Endothelial cell of umbilical vein (primary cell): ENCODE measurements around the gene DACT3. TPM values are rescaled to one million over a fixed set of nuclear protein-coding genes. Genes with fewer than 3 reads are reported as not detected.

Experiments used
- BruUV-seq: library from RNA; stranded (reverse); fragments of 400-500 nt; replicated peaks from 2 replicates; lab custom pipeline; 2021; lab: Mats Ljungman, UMichigan
- CTCF ChIA-PET: fragments of 300-600, 350-600 bp; sonication (Branson Sonifier 250); formaldehyde crosslinking; loops from one replicate; lab custom pipeline; 2021; ENCODE audit warnings: antibody characterized with exemption, inconsistent platforms; lab: Charles Lee
- POLR2A ChIA-PET: fragments of 300-600, 350-600 bp; sonication (Branson Sonifier 250); formaldehyde crosslinking; loops from one replicate; lab custom pipeline; 2021; ENCODE audit warnings: antibody characterized with exemption, inconsistent platforms; lab: Charles Lee
- DNase-seq: peaks from one replicate; pipeline ENCODE4 v3.0.0-alpha.2; 2011; ENCODE audit warnings: low read depth, low spot score
- FAIRE-seq: peaks from 2 replicates; lab custom pipeline; 2011; peaks lifted over from hg19 to GRCh38; lab: Jason Lieb, UNC
- H2AFZ ChIP-seq: 2 replicates; pipeline ENCODE4 v1.6.0; 2012; ENCODE audit warnings: low read depth, low read length, control low read depth, inconsistent platforms
- H3K27ac ChIP-seq: 2 replicates; pipeline ENCODE4 v1.5.1; 2011; ENCODE audit warnings: low read depth, mild to moderate bottlenecking, control low read depth, low read length, moderate library complexity; ENCODE audit not compliant: insufficient read depth
- H3K27me3 ChIP-seq, 2 experiments: 2 replicates each; pipeline versions ENCODE4 v1.6.0 to v1.6.1; 2011; ENCODE audit warnings: low read length in 2 of 2, mixed read lengths in 1 of 2; ENCODE audit not compliant: control insufficient read depth in 2 of 2, insufficient read depth in 2 of 2
- H3K36me3 ChIP-seq, 2 experiments: 2 replicates in 1 of 2; 3 replicates in 1 of 2; pipeline ENCODE4 v1.5.1; 2011; ENCODE audit warnings: low read length in 2 of 2, mild to moderate bottlenecking in 1 of 2, moderate library complexity in 1 of 2; ENCODE audit not compliant: control insufficient read depth in 2 of 2, insufficient read depth in 2 of 2; ENCODE audit errors: extremely low read depth in 1 of 2
- H3K4me1 ChIP-seq: 3 replicates; pipeline ENCODE4 v1.5.1; 2011; ENCODE audit warnings: mild to moderate bottlenecking, low read length; ENCODE audit not compliant: control insufficient read depth, insufficient read depth; ENCODE audit errors: extremely low read depth
- H3K4me2 ChIP-seq: 2 replicates; pipeline ENCODE4 v1.6.1; 2011; ENCODE audit warnings: low read length, control low read depth, mixed read lengths; ENCODE audit not compliant: insufficient read depth
- H3K4me3 ChIP-seq, 3 experiments: fragments of 200-600 bp in 1 of 3; sonication (generic), shearing (Covaris generic) in 1 of 3; replicated peaks in 1 of 3; 2 replicates each; pipeline ENCODE4 v1.5.1; 2011 to 2016; ENCODE audit warnings: control low read depth in 3 of 3, low read length in 3 of 3, mild to moderate bottlenecking in 2 of 3, inconsistent platforms in 1 of 3, low read depth in 1 of 3, moderate library complexity in 1 of 3; ENCODE audit not compliant: insufficient read depth in 1 of 3
- H3K79me2 ChIP-seq: 2 replicates; pipeline ENCODE4 v1.6.0; 2012; ENCODE audit warnings: low read length, inconsistent platforms; ENCODE audit not compliant: control insufficient read depth, insufficient read depth
- H3K9ac ChIP-seq: replicated peaks from 2 replicates; pipeline ENCODE3; 2011; ENCODE audit warnings: low read length, control low read depth; ENCODE audit not compliant: insufficient read depth; ENCODE audit errors: extremely low read depth
- H3K9me1 ChIP-seq: replicated peaks from 3 replicates; pipeline ENCODE4 v1.6.0; 2011; ENCODE audit warnings: mild to moderate bottlenecking, low read length; ENCODE audit not compliant: control insufficient read depth, insufficient read depth; ENCODE audit errors: extremely low read depth
- H3K9me3 ChIP-seq: replicated peaks from 2 replicates; pipeline ENCODE4 v1.5.1; 2012; ENCODE audit warnings: low read length, inconsistent platforms; ENCODE audit not compliant: control insufficient read depth, insufficient read depth
- H4K20me1 ChIP-seq: replicated peaks from 2 replicates; pipeline ENCODE3; 2011; ENCODE audit warnings: mild to moderate bottlenecking, low read length; ENCODE audit not compliant: control insufficient read depth, insufficient read depth; ENCODE audit errors: extremely low read depth
- FOS ChIP-seq: IDR thresholded peaks from 2 replicates; pipeline ENCODE4 v1.6.1; 2011; ENCODE audit warnings: mild to moderate bottlenecking, low read length, moderate library complexity, borderline replicate concordance; ENCODE audit not compliant: insufficient read depth
- GATA2 ChIP-seq: IDR thresholded peaks from 2 replicates; pipeline ENCODE4 v1.7.0; 2011; ENCODE audit warnings: low read depth, mild to moderate bottlenecking, moderate library complexity, mixed read lengths, low read length; ENCODE audit not compliant: insufficient read length, insufficient read depth
- JUN ChIP-seq: IDR thresholded peaks from 2 replicates; pipeline ENCODE4 v1.6.1; 2011; ENCODE audit warnings: borderline replicate concordance, low read depth; ENCODE audit not compliant: insufficient read length, insufficient read depth
- MYC ChIP-seq: IDR thresholded peaks from one replicate; pipeline ENCODE4 v1.6.1; 2011; ENCODE audit warnings: mild to moderate bottlenecking, low read depth, low read length
- POLR2A ChIP-seq: IDR thresholded peaks from 2 replicates; pipeline ENCODE4 v1.6.1; 2012; ENCODE audit warnings: low read depth, mild to moderate bottlenecking, control low read depth, low read length
- POLR2AphosphoS5 ChIP-seq: IDR thresholded peaks from 2 replicates; pipeline ENCODE4 v1.6.1; 2012; ENCODE audit warnings: low read depth, mild to moderate bottlenecking, control low read depth, low read length, moderate library complexity; ENCODE audit not compliant: insufficient read depth
- dilution Hi-C: fragments of 300-500 bp; cut with MboI; formaldehyde crosslinking; loops from one replicate; pipeline ENCODE4 v1.15.0; 2019; ENCODE audit warnings: low sequenced_read_pairs; ENCODE audit not compliant: extremely low pct_ligation_motif_present
- intact Hi-C: fragments of 100-400 bp; cut with micrococcal nuclease; formaldehyde crosslinking; loops from one replicate; pipeline ENCODE4 v1.10.0; 2022
- polyA plus RNA-seq, 4 experiments: library from polyadenylated mRNA; depleted of rRNA in 3 of 4; stranded (reverse) in 3 of 4; unstranded in 1 of 4; fragments of >200 nt; gene quantifications; 2 replicates each; pipeline versions ENCODE4 v1.2.1 to v1.2.3, GENCODE V29; 2011 to 2012; ENCODE audit warnings: missing spikeins in 1 of 4
- total RNA-seq: library from RNA; stranded (reverse); gene quantifications from 2 replicates; pipeline ENCODE4 v1.2.3, GENCODE V29; 2021
- TF ChIP-seq, protein P1 (sequence below), 2 donors: IDR thresholded peaks; 1 replicate in 1 of 2; 2 replicates in 1 of 2; pipeline ENCODE4 v1.5.1; 2011; ENCODE audit warnings: low read length in 2 of 2, mild to moderate bottlenecking in 2 of 2, moderate library complexity in 2 of 2, control low read depth in 1 of 2, inconsistent platforms in 1 of 2, low read depth in 1 of 2; ENCODE audit not compliant: insufficient read depth in 1 of 2; ENCODE audit errors: extremely low read depth in 1 of 2
- TF ChIP-seq, protein P2 (sequence below): IDR thresholded peaks from 2 replicates; pipeline ENCODE4 v1.6.1; 2011; ENCODE audit not compliant: insufficient read depth, insufficient read length

Gene DACT3
- total and polyA plus RNA-seq, 2 donors (not counting 3 experiments of a cell fraction or from before 2014, with no cell fraction given): 0.22 to 0.76 TPM

DNA sequence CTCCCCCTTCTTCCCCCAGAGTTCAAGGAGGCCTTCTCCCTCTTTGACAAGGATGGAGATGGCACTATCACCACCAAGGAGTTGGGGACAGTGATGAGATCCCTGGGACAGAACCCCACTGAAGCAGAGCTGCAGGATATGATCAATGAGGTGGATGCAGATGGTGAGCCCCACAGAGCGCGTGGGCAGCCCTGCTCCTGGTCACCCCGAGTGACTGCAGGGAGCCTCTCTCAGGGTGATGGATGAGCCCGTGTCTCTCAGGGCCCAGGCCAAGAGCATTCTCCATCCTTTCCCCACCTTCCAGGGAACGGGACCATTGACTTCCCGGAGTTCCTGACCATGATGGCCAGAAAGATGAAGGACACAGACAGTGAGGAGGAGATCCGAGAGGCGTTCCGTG is 52.8 kb downstream of the DACT3 start:
- H3K9me1 ChIP-seq: no peaks in the 10 kb centered on the region
- no peaks in the 10 kb centered on the region for H3K9me3 ChIP-seq
- no peak for TF ChIP-seq JUN
- TF ChIP-seq, protein P1, sequence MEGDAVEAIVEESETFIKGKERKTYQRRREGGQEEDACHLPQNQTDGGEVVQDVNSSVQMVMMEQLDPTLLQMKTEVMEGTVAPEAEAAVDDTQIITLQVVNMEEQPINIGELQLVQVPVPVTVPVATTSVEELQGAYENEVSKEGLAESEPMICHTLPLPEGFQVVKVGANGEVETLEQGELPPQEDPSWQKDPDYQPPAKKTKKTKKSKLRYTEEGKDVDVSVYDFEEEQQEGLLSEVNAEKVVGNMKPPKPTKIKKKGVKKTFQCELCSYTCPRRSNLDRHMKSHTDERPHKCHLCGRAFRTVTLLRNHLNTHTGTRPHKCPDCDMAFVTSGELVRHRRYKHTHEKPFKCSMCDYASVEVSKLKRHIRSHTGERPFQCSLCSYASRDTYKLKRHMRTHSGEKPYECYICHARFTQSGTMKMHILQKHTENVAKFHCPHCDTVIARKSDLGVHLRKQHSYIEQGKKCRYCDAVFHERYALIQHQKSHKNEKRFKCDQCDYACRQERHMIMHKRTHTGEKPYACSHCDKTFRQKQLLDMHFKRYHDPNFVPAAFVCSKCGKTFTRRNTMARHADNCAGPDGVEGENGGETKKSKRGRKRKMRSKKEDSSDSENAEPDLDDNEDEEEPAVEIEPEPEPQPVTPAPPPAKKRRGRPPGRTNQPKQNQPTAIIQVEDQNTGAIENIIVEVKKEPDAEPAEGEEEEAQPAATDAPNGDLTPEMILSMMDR (IDR thresholded peaks at IDR 0.05; ENCODE audit: extremely low read depth in 1 of 2, insufficient read depth in 1 of 2, low read depth in 1 of 2, low read length in 2 of 2): no peak
- no peak for TF ChIP-seq FOS
- TF ChIP-seq POLR2AphosphoS5: no peak
- TF ChIP-seq, protein P2, sequence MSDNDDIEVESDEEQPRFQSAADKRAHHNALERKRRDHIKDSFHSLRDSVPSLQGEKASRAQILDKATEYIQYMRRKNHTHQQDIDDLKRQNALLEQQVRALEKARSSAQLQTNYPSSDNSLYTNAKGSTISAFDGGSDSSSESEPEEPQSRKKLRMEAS: no peak
- TF ChIP-seq MYC: no peak
- TF ChIP-seq POLR2A: no peak
- TF ChIP-seq GATA2: no peak
- H3K4me1 ChIP-seq: peaks cover 8% of the 10 kb centered on the region
- H4K20me1 ChIP-seq: no peaks in the 10 kb centered on the region
- ChIA-PET CTCF (interaction anchor here (4.0 kb wide), 1 partner anchor 53 kb away, joined by 22 read pairs; the partner anchor contains the start of gene DACT3), POLR2A (interaction anchor here (0.6 kb wide), 1 partner anchor 65 kb away, joined by 4 read pairs; no protein-coding TSS in a partner anchor)
- no peak overlapping the region for H2AFZ ChIP-seq
- no TSS peak for BruUV-seq
- dilution Hi-C loops: no loop called here
- peaks cover 13 to 51% of the 10 kb centered on the region in 2 experiments for H3K36me3 ChIP-seq
- H3K4me2 ChIP-seq: no peak overlapping the region
- no peak overlapping the region for H3K27ac ChIP-seq
- H3K27me3 ChIP-seq: no peaks in the 10 kb centered on the region
- no peak overlapping the region for H3K9ac ChIP-seq
- FAIRE-seq (no peak), DNase-seq (no peak)
- intact Hi-C loops: no loop called here
- peaks cover 33% of the 10 kb centered on the region for H3K79me2 ChIP-seq
- H3K4me3 ChIP-seq: no peak overlapping the region
